Ammon's horn (tissue), 1 donor: Measurements from ENCODE around the gene GPR141.

Source experiments
- DNase-seq: peaks from one replicate; pipeline ENCODE4 v3.0.0-alpha.2; 2016; ENCODE audit warnings: low spot score

GPR141 gene

DNA sequence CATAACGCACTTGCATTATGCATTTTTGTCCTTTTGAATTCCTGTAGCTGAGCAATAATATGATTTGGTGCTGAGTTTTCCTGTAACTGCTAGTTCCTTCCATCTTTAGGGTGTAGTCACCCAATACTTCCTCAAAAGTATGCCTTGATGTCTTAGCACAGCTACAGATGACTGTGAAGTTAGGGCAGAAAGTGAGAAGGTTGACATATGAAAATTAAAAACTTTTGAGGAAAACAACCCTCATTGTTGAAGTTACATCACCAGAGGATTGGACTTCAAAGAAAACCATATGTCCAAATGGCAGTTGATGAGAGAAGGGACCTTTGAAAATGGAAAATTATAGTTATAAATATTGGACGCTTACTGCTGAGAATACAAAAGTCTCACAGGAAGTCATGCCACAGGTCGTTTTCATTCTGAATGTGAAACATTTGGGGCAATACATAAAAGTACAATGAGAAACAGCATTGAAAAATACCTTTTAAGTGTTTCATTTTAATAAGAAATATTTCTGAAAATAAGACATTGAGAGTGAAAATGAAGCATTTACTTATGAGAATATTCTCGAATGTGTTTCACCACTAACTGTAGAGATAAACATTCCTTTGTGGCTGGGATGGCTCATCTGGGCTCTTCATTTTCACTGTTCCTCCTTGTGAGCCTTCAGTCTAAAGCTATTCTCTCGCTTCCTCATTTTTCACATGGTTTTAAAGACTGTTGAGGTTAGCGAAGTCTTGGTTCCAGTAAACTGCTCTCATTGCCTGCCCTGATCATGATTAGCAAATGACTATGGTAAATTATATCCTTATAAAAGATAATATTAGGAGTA, 103.4 kb downstream of the GPR141 start:
- peak; percentile 33 for DNase-seq
